Raji (cell line): ENCODE data around the gene WRAP73.

Experiments used
- POLR2A ChIP-seq: IDR thresholded peaks from 2 replicates; pipeline ENCODE4 v1.6.1; 2011; ENCODE audit warnings: low read depth, low read length, control low read depth; ENCODE audit not compliant: insufficient read depth

WRAP73 gene

DNA sequence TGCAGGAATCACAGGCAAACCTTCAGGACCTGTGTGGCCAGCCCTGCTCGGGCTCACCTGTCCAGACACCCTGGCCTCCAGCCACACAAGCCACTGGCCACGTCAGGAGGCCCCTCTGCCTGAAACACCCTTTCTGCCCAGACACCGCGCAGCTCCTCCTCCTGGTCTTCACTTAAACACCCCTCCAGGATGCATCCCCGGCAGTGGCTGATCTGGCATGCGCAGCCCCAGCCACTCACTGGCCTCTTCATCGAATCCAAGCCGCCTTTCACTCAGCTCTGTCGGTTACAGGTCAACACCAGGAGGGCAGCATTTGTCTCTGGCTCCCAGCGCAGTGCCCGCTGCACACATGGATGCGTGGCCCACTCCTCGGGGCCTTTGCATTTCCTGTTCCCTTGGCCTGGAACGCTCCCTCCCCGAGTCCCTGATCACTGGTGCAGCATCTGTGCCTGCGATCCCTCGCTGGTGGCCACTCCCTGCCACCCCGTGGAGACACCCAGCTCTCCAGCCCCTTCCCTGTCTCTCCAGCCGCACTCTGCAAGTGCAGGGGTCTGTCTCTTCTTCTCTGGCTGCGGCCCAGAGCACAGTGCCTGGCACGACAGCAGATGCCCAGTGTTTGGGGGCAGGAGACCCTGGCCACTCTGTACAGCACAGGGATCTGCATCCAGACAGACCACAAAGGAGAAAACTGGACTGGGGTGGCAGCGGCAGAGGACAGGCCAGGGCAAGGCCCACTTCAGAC is 15.7 kb downstream of the WRAP73 start:
- no peak for TF ChIP-seq POLR2A

DNA sequence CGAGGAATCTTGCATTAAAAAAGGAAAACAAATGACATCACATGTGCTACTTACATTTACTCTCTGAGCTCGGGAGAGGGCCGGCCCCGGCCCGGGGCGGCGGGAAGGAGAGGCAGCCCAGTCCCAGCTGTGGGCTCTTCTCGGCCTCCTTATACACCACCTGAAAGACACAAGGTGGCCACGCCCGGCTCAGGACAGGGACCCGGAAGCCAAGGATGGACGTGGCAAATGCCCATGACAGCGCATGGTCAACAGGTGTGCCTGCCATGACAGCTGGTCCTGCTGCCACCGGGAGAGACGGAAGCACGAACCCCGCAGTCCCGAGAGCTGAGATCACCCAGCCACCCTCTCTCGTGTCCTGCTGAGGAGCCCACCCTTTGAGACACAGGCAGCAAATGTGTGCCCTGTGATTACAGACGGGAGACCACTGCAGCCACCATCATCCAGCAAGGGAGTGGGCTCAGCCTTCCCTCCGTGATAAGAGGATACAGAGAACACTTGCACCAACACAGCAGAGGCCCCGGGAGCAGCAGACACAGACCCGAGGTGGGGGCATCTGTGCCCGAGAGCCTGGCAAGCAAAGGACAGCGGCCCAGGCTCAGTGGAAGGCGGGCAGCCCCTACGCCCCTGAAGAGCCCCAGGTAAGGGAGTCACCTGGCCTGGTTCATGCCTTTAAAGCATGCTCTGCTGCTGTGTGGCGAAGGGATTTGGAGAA is 16.4 kb downstream of the WRAP73 start:
- TF ChIP-seq POLR2A = no peak

DNA sequence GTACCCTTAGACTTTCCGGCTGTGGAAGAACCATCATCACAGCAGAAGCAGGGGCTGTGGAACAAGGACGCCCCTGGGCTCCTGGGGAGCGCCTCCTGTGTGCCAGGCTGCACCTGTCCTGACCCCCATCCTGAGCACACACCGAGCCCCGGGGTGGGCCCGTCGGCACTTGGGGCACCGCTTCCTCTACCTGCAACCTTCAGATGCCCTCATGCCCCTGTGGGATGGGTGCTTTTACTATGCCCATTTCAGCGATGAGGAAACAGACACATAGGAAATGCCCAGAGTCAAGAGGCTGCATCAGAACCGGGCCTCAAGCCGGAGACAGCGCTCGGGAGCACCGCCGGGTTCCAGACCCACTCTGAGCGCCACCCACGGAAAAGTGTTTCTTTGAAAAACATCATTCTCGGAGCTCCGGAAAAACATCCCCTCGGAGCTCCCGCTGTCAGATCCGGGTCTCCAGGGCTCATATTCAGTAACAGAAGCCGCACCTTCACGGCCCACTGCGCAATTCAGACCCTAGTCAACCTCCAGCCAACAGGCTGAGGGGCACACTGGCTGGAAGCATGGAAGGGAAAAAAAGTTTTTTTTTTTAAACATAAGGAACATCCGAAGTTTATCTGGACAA is 17.1 kb downstream of the WRAP73 start:
- no peak for TF ChIP-seq POLR2A

DNA sequence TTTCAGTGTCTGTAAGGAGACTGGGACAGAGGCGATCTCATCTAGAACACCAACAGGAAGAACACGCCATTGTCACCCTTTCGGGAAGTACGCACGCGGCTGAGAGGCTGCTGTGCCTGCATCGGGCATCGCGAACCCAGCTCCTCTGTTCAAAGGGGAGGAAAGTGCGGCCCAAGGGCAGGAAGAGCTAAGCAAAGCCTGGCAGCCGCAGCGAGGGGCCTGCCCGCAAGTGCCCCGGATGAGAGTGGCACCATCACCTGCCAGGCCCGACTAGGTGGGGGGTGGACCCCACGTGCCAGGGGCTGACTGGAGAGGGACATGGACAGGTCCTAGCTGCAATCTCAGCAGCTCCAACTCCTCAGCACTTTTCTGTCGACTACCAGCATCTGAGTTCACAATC is 17.6 kb downstream of the WRAP73 start:
- TF ChIP-seq POLR2A = no peak

DNA sequence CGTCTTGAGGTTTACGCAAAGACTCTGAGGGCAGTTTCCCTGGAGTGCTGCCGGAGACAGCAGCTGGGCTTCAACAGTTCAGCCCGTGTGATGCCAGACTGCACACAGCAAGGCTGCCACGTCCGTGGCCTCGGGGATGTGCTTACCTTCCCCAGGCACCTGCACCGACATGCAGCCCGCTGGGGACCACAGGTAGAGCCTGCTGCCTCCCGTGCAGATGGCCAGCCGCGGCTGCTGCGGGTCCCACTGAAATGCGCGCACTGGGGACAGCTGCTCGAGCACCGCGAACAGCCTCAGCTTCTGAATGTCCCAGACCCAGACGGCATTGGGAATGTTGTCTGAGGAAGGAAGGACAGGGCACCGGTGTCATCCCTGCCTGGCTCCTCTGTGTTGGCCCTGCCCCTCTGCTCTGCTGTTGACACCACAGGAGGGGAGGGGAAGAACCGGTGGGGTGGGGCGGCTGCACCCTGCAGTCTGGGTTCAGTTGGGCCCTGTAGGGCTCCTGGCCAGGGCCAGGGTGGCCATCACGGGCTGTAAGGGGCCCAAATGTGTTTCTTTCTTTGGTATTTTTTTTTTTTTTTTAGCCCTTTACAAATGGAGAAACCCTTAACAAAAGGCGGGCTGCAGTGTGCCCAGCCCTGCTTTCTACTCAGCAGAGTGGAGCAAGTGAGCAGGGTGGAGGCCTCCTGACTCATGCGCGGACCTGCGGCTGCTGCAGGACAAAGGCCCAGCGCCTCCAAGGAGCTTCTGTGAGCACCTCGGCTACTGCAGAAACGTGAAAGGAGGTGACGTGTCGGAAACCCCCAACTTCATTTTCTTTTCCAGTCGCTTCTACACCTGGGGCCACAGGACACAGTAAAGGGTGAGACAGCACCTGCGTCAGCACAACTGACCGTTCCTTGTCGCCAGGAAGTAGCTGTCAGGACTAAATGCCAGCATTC is 18.3 kb downstream of the WRAP73 start:
- TF ChIP-seq POLR2A = no peak

DNA sequence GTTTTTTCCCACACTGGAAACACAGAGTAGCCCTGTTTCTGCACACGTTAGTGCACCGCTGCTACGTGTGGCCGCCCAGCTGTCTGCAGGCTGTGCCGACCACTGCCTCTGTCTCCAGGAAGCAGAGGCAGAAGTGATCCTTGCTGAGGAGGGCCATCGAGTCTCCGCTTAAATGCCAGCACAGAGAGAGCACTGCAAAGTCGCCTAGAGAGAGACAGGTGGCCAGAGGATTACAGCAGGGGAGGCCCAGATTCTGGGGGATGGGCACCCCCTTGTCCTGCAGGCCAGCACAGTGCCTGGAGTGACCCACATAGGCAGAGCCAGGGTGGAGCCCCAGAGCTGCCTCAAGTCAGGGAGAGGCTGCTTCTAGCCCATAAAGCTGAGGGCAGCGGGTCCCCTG is 19.0 kb downstream of the WRAP73 start:
- no peak for TF ChIP-seq POLR2A

DNA sequence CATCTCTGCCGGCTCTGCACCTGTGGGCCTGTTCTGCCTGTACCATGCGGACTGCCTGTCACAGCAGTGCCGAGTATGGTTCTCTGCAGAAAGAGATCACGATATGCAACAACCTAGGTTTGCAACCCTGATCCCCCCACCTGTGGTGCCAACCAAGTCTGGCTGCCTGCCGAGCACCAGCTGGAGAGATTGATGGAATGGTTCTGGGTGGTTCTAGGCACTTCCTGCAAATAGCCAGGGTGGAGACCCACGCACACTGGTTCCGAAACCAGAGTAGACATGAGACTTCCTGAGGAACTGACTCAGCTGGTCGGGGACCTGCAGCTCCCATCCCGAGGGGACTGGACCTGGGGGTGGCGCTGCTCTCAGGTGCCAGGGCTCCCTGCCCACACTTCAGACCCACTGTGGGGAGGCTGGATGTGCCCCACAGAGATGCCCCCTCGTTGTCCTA is 19.7 kb downstream of the WRAP73 start:
- no peak for TF ChIP-seq POLR2A

DNA sequence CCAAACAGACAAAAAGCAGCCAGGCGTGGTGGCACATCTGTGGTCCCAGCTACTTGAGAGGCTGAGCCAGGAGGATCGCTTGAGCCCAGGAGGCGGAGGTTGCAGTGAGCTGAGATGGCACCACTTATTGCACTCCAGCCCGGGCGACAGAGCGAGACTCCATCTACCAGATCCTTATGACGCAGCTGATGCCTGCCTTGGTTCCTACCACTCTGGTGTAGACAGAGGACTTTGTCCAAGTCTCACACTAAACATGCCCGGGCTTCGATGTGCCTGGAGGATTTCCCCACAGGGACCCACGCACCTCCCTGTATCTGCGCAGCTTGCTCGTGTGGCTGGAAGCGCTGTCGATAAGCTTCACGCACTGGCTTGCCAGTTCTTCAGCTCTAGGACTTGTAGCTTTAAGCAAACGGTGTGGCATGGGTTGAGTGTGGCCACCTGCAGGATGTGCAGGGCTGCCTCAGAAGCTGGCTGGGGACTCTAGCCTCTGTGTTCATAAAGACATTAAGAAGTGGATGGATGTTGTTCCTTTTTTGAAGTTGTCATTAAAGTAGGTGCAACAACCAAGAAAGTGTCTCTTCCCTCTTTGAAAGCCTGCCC is 20.2 kb downstream of the WRAP73 start:
- no peak for TF ChIP-seq POLR2A

DNA sequence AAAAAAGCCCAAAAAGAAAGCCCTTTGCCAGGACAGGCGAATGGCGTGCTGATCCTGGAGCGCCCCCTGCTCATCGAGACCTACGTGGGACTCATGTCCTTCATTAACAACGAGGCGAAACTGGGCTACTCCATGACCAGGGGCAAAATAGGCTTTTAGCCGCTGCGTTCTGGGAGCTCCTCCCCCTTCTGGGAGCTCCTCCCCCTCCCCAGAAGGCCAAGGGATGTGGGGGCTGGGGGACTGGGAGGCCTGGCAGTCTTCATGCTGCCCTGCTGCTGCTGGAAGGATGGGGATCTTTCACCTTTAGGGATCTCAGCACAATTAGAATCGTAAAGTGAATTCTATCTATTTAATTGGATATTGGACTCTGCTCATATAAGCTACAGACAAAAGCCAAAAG is 21.5 kb downstream of the WRAP73 start:
- no peak for TF ChIP-seq POLR2A

DNA sequence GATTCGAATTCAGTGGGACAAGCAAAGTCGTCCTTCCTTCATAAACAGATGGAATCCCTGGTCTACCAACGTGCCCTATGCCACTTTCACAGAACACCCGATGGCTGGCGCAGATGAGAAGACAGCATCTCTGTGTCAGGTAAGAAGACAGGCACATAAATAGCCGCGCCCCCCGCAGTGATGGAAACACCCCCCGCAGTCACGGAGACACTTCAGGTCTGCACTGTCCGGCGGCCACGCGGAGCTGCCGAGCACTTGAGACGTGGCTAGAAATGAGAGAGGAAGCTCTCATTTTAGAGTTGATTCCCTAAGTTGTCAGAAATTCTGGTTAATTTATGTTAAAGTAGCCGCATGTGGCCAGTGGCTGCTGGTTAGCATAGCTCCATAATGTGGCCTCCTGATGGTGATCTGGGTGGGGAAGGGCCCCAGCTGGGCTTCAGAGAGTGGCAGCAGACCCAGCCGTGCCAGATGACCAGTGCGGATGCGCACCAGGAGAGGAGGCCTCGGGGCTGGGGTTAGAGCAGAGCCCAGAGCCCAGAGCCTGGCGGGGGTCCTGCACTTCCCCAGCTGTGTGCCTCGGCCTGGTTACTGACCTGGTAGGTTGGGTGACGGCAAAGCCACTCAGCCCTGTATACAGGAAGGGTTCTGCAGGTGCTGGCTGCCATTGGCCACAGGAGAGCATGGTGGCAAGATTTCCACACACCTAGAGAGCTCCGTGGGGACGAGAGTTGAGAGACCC is 22.2 kb downstream of the WRAP73 start:
- TF ChIP-seq POLR2A = no peak

DNA sequence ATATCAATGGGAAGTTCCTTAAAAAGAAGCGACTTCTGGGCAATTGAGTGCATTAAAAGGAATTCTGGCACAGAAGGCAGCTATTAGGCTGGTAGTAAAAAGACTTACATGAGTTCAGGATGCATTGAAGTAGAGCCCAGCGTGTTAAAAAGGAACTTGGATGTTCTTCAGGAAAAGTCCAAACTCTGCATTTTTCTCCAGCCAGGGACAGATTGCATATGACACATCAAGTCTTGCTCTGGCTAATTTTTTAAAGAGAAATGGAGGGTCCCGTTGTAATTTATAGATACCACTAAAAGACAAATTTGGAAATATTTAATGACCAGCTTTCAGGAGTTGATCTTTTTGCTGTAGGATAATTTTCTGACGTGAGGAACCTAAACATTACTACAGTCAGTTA is 23.9 kb downstream of the WRAP73 start:
- TF ChIP-seq POLR2A = no peak

DNA sequence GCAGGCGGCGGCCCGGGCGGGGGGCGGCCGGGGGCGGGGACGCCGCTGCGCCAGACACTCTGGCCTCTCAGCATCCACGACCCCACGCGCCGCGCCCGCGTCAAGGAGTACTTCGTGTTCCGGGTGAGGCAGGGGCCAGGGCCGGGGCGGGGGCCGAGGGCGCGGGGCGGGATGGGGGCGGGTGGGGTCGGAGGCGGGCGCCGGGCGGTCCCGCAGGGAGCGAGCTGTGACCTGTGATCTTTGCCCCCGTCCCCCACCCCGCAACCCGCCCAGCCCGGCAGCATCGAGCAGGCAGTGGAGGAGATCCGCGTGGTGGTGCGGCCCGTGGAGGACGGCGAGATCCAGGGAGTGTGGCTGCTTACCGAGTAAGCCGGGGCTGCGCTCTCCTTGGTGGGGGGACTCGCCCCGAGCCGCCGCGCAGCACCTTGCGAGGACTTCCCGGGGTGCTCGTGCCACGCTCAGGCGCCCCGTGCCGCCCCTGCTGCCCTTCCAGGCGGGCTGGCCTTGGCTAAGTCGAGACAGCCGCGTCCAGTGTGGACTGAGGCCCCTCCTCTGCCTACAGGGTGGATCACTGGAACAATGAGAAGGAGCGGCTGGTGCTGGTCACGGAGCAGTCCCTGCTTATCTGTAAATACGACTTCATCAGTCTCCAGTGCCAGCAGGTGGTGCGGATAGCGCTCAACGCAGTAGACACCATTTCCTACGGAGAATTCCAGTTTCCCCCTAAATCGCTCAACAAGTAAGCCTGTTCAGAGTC is 24.6 kb downstream of the WRAP73 start:
- TF ChIP-seq POLR2A = no peak

DNA sequence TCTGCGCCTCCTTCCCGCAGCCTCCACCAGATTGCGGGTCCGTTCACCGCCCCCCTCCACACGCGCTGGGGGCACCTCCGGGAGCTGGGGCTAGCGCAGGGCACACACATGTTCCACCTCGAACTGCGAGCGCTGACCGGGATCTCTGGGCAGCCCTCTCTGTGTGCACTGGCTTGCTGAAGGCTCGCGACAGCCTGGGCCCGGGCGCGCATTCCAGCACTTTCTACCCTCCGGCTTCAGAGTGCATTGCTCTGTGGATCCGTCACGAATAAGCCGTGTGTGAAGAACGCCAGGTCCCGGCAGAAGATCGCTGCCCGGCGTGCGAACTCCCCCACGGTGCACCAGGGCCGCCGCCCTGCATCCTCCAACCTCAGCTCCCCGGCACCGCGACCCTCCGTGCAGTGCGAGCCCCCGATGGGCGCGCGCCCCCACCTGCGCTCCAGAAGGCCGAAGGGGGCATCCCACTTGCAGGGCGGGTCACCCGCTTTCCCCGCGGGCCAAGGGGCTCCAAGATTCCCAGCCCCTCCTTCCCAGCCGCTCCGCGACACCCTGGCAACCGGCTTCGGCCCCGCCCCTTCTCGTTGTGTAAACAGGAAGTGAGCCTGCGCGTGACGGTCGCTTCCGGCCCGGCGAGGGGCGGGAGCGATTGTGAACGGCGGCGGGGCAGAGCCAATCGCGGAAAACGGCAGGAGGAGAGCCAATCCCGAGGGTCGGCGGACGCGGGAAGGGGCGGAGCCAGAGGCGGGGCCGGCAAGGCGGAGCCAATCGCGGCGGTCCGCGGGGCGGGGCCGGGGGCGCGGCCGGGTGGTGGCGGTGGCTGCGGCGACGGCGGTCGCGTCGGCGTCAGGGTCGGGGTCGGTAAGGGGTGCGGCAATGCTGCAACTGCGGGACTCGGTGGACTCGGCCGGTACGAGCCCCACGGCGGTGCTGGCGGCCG is 25.4 kb downstream of the WRAP73 start, which contains the start of gene TPRG1L:
Gene TPRG1L, plus strand, starts transcription at position 816 of the 937 bp plus-strand sequence. Its CDS starts 58 bp downstream, at position 874.
- TF ChIP-seq POLR2A = peak; percentile 57
